ENCODE measurements around the gene INTS15.

INTS15 gene

GRCh38 chr7:6644728-6645127, 54.9 kb downstream of the INTS15 start:
- TF ChIP-seq NFIC (IDR thresholded peaks at IDR 0.05) = no peak
- no peak for TF ChIP-seq FOXM1 (IDR thresholded peaks at IDR 0.05; ENCODE audit: borderline replicate concordance, low read depth)
- TF ChIP-seq CREB1 (IDR thresholded peaks at IDR 0.05; ENCODE audit: low read depth) = no peak
- TF ChIP-seq REST (IDR thresholded peaks at IDR 0.05; ENCODE audit: low read depth) = no peak
- TF ChIP-seq MAX (IDR thresholded peaks at IDR 0.05) = no peak
- TF ChIP-seq ZBTB7A (IDR thresholded peaks at IDR 0.05; ENCODE audit: low read depth) = no peak
- no peak for TF ChIP-seq RAD21 (IDR thresholded peaks at IDR 0.05; ENCODE audit: low read depth)
- TF ChIP-seq EP300 (IDR thresholded peaks at IDR 0.05; ENCODE audit: borderline replicate concordance) = no peak
- no peak for TF ChIP-seq USF1 (IDR thresholded peaks at IDR 0.05)
- no peak for TF ChIP-seq YY1 (IDR thresholded peaks at IDR 0.05; ENCODE audit: low read depth)
- TF ChIP-seq TAF1 (IDR thresholded peaks at IDR 0.05; ENCODE audit: low read depth) = no peak
- no peak for TF ChIP-seq TCF12 (IDR thresholded peaks at IDR 0.05; ENCODE audit: low read depth)

DNA sequence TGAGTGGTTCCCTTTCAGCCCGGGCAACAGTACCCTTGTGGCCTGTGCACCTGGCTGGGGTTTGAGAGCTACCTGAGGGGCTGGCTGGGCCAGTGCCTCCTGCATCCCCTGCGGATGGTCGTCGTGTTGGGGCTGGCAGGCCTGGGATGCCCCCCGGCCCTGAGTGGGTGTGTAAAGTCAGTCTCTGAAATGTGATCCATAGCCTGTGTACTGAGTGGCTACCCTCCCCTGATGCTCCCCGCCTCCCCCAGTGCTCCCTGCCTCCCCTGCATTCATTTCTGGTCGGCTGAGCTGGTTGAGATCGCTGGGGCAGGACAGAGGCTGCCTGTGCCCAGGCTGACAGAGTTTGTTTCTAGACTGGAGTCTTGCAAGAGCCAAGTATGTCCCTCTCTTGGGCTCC, 56.6 kb downstream of the INTS15 start:
- TF ChIP-seq MAX (IDR thresholded peaks at IDR 0.05) (no peak), ZBTB7A (IDR thresholded peaks at IDR 0.05; ENCODE audit: low read depth) (no peak), USF1 (IDR thresholded peaks at IDR 0.05) (no peak), CREB1 (IDR thresholded peaks at IDR 0.05; ENCODE audit: low read depth) (no peak), REST (IDR thresholded peaks at IDR 0.05; ENCODE audit: low read depth) (no peak), FOXM1 (IDR thresholded peaks at IDR 0.05; ENCODE audit: borderline replicate concordance, low read depth) (no peak), EP300 (IDR thresholded peaks at IDR 0.05; ENCODE audit: borderline replicate concordance) (no peak), CEBPB (IDR thresholded peaks at IDR 0.05) (no peak), TEAD4 (IDR thresholded peaks at IDR 0.05) (no peak), EGR1 (IDR thresholded peaks at IDR 0.05) (no peak)

DNA sequence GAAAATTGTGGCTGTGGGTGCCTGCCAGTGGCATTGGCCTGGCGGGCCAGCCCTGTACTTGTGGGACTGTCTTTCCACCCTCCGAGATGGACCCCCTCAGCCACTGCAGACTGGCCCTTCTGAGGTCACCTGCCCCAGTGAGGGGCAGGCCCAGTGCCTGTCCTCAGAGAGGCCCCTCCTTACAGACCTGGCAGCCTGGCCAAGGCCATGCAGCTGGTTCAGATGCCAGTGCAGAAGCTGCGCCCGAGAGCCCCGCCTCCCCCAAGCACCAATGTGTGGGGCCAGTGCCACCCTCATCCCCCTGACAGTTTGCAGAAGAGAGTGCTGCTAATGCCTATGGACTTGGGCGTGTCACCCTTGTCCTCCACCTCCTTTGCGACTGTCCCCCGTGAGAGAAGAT, 57.3 kb downstream of the INTS15 start:
- TF ChIP-seq FOXM1 (IDR thresholded peaks at IDR 0.05; ENCODE audit: borderline replicate concordance, low read depth) (no peak), REST (IDR thresholded peaks at IDR 0.05; ENCODE audit: low read depth) (no peak), ZBTB7A (IDR thresholded peaks at IDR 0.05; ENCODE audit: low read depth) (no peak), TAF1 (IDR thresholded peaks at IDR 0.05; ENCODE audit: low read depth) (no peak), TCF12 (IDR thresholded peaks at IDR 0.05; ENCODE audit: low read depth) (no peak), RAD21 (IDR thresholded peaks at IDR 0.05; ENCODE audit: low read depth) (no peak), MAX (IDR thresholded peaks at IDR 0.05) (no peak), CREB1 (IDR thresholded peaks at IDR 0.05; ENCODE audit: low read depth) (no peak), EP300 (IDR thresholded peaks at IDR 0.05; ENCODE audit: borderline replicate concordance) (no peak), USF1 (IDR thresholded peaks at IDR 0.05) (no peak), CEBPB (IDR thresholded peaks at IDR 0.05) (no peak), YY1 (IDR thresholded peaks at IDR 0.05; ENCODE audit: low read depth) (no peak), TEAD4 (IDR thresholded peaks at IDR 0.05) (no peak), EGR1 (IDR thresholded peaks at IDR 0.05) (no peak), NFIC (IDR thresholded peaks at IDR 0.05) (no peak)

DNA sequence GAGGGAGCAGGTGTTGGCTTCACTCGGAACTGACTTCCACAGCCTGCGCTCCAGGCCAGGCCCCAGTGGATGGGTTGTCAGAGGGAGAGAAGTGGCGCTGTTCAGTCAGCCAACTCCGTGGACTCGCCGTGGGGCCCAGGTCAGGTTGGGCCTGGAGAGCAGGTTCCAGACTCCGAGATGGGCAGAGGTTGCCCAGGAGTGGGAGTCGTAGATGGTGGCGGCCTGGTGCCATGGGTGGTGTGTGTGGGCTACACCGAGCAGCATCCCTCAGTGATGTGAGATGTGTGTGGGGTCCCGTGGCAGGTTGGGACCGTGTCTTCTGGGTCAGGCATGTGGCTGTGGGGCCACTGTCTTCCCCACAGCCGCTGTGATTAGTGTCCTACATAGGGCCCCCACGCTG, 57.7 kb downstream of the INTS15 start:
- TF ChIP-seq MAX (IDR thresholded peaks at IDR 0.05) (no peak), YY1 (IDR thresholded peaks at IDR 0.05; ENCODE audit: low read depth) (no peak), CREB1 (IDR thresholded peaks at IDR 0.05; ENCODE audit: low read depth) (no peak), REST (IDR thresholded peaks at IDR 0.05; ENCODE audit: low read depth) (no peak), TAF1 (IDR thresholded peaks at IDR 0.05; ENCODE audit: low read depth) (no peak), EGR1 (IDR thresholded peaks at IDR 0.05) (no peak), TCF12 (IDR thresholded peaks at IDR 0.05; ENCODE audit: low read depth) (no peak), TEAD4 (IDR thresholded peaks at IDR 0.05) (no peak), FOXM1 (IDR thresholded peaks at IDR 0.05; ENCODE audit: borderline replicate concordance, low read depth) (no peak), RAD21 (IDR thresholded peaks at IDR 0.05; ENCODE audit: low read depth) (no peak), USF1 (IDR thresholded peaks at IDR 0.05) (no peak)
